Ascending aorta (tissue), 2 donors: ENCODE measurements around the gene PMP22. TPM values are rescaled to one million over a fixed set of nuclear protein-coding genes. Genes with fewer than 3 reads are reported as not detected.
"Not testable (repeated sequence)": the region's sequence is repeated elsewhere in the genome, so short reads cannot be mapped to it uniquely, and the experiment has no call there.

Experiments used
- DNase-seq, 2 donors: peaks; one replicate each; pipeline ENCODE4 v3.0.0-alpha.2; 2019; ENCODE audit warnings: low spot score in 2 of 2
- H3K27ac ChIP-seq, 2 donors: fragments of 200-600 bp; sonication (generic); one replicate each; pipeline ENCODE4 v1.5.1; 2016 to 2017; ENCODE audit warnings: mild to moderate bottlenecking in 1 of 2
- H3K27me3 ChIP-seq: fragments of 200-600 bp; sonication (generic); one replicate; pipeline ENCODE4 v1.5.1; 2017
- H3K36me3 ChIP-seq, 2 donors: fragments of 200-600 bp; sonication (generic); one replicate each; pipeline ENCODE4 v1.5.1; 2016
- H3K4me1 ChIP-seq, 2 donors: fragments of 200-600 bp; sonication (generic); one replicate each; pipeline ENCODE4 v1.5.1; 2016 to 2017; ENCODE audit warnings: mild to moderate bottlenecking in 1 of 2
- H3K4me3 ChIP-seq, 2 donors: fragments of 200-600 bp; sonication (generic); one replicate each; pipeline ENCODE4 v1.5.1; 2016 to 2017; ENCODE audit warnings: mild to moderate bottlenecking in 1 of 2
- H3K9me3 ChIP-seq, 2 donors: fragments of 200-600 bp; sonication (generic); one replicate each; pipeline ENCODE4 v1.5.1; 2016
- intact Hi-C: fragments of 100-400 bp; cut with DNase I; formaldehyde crosslinking; loops from one replicate; pipeline ENCODE4 v1.15.1; 2023
- total RNA-seq: library from RNA; depleted of rRNA; stranded (reverse); fragments of >200 nt; gene quantifications from one replicate; pipeline ENCODE4 v1.1.0, GENCODE V29; 2016
- TF ChIP-seq, protein P1 (sequence below), 3 experiments: fragments of 200-600 bp in 2 of 3; fragments of 450-650 bp in 1 of 3; sonication (generic) in 2 of 3; IDR thresholded peaks; one replicate each; pipeline ENCODE4 v1.5.1; 2016 to 2019; ENCODE audit warnings: antibody characterized with exemption in 3 of 3, mild to moderate bottlenecking in 1 of 3, moderate library complexity in 1 of 3

Gene PMP22
- total RNA-seq, 1 donor from 2014 or later, result 199 TPM

DNA sequence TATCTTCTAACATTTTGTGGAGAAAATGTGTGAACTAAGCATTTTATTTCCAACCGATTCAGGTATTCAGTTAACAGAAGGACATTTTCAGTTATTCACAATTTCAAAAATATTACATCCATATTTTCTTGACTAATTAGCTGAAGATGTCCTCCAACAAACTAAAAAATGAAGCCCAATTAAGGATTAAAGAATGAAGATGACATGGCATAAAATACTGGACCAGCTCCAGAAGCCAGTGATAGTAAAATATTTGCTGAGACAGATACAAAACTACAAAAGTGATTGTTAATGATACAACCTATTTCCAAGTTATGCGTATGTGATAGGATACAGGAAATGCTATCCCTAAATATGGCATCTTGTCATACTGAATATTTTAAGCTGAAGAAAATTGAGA is 48.6 kb downstream of the PMP22 start:
- H3K4me1 ChIP-seq, result no peaks in the 10 kb centered on the region
- H3K27ac ChIP-seq, result no peak overlapping the region
- no peak overlapping the region for H3K4me3 ChIP-seq
- no peak for DNase-seq
- TF ChIP-seq, protein P1, sequence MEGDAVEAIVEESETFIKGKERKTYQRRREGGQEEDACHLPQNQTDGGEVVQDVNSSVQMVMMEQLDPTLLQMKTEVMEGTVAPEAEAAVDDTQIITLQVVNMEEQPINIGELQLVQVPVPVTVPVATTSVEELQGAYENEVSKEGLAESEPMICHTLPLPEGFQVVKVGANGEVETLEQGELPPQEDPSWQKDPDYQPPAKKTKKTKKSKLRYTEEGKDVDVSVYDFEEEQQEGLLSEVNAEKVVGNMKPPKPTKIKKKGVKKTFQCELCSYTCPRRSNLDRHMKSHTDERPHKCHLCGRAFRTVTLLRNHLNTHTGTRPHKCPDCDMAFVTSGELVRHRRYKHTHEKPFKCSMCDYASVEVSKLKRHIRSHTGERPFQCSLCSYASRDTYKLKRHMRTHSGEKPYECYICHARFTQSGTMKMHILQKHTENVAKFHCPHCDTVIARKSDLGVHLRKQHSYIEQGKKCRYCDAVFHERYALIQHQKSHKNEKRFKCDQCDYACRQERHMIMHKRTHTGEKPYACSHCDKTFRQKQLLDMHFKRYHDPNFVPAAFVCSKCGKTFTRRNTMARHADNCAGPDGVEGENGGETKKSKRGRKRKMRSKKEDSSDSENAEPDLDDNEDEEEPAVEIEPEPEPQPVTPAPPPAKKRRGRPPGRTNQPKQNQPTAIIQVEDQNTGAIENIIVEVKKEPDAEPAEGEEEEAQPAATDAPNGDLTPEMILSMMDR (IDR thresholded peaks at IDR 0.05), result no peak
- no peaks in the 10 kb centered on the region for H3K36me3 ChIP-seq
- H3K9me3 ChIP-seq, result no peaks in the 10 kb centered on the region
- intact Hi-C loops, result no loop called here
- no peaks in the 10 kb centered on the region for H3K27me3 ChIP-seq

DNA sequence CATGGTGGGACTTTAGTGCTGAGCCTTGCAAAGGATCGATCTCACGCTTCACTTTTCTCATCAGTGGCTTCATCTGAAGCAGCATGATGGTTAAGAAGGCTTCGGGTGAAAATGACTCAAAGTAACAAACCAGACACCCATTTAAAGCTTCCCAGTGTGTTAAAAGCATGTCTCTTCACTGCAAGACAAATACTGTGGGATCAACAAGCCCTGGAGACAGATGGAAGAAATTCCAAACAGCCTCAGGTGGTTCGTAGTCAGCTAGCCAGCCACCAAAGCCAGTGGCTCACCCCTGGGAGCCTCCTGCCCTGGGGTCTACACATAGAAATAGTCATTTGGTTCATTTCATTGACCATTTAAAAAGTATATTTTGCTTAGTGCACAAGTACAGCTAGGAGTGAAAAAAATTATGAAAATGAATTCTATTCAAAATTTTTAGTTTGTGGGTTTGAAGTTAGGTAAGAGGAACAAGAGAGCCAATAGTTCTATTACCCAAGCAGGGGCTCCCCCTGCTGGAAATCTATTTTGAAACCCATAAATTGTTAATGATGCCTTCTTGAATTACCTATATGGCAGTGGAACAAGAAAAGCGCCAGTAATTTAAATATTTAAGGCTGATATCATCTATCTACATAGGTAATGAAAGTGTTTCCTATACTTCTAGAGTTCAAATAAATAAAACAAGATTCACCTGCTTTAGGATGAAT is 51.6 kb downstream of the PMP22 start:
- H3K27me3 ChIP-seq, result no peaks in the 10 kb centered on the region
- intact Hi-C loops, result no loop called here
- DNase-seq, result no peak
- no peak overlapping the region for H3K27ac ChIP-seq
- no peak overlapping the region for H3K4me3 ChIP-seq
- TF ChIP-seq, protein P1 (IDR thresholded peaks at IDR 0.05), result no peak
- no peaks in the 10 kb centered on the region for H3K9me3 ChIP-seq
- no peaks in the 10 kb centered on the region for H3K36me3 ChIP-seq
- no peaks in the 10 kb centered on the region for H3K4me1 ChIP-seq

DNA sequence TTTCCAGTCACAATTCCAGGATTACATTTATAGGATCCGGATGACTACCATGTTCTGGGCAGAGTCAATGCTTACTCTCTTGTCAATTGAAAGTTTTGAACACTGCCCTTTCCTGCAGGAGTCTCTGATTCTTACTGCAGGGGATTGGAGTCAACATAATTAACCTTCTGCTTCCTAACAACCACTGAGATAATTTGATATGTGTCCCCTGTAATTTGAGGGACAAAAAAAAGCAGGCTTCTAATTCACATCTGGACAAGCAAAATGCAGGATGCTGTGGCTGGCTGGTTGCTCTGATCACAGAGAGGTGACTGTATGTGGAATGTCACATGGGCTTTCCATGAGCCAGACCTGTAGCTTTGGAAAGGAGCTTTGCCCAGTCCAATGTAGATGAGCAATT is 54.9 kb downstream of the PMP22 start:
- Histone ChIP-seq H3K9me3 (no peaks in the 10 kb centered on the region), H3K27me3 (no peaks in the 10 kb centered on the region), H3K4me1 (no peaks in the 10 kb centered on the region), H3K27ac (no peak overlapping the region), H3K36me3 (no peaks in the 10 kb centered on the region), H3K4me3 (no peak overlapping the region)
- no peak for DNase-seq
- TF ChIP-seq, protein P1 (IDR thresholded peaks at IDR 0.05), result no peak
- intact Hi-C loops, result no loop called here

DNA sequence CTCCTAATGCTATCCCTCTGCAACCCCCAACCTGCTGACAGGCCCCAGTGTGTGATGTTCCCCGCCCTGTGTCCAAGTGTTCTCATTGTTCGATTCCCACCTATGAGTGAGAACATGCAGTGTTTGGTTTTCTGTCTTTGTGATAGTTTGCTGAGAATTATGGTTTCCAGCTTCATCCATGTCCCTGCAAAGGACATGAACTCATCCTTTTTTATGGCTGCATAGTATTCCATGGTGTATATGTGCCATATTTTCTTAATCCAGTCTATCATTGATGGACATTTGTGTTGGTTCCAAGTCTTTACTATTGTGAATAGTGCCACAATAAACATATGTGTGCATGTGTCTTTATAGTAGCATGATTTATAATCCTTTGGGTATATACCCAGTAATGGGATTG is 62.1 kb downstream of the PMP22 start:
- DNase-seq, H3K27ac ChIP-seq, H3K27me3 ChIP-seq, H3K4me1 ChIP-seq, H3K36me3 ChIP-seq, intact Hi-C loops, H3K4me3 ChIP-seq: not testable (repeated sequence)
- H3K9me3 ChIP-seq, result peaks cover 8 to 24% of the 10 kb centered on the region in 2 donors

DNA sequence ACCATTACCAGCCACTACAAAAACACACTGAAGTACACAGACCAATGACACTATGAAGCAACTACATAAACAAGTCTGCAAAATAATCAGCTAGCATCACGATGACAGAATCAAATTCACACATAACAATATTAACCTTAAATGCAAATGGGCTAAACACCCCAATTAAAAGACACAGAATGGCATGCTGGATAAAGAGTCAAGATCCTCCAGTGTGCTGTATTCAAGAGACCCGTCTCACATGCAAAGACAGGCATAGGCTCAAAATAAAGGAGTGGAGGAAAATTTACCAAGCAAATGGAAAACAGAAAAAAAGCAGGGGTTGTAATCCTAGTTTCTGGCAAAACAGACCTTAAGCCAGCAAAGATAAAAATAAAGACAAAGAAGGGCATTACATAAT is 64.6 kb downstream of the PMP22 start:
- H3K27ac ChIP-seq, intact Hi-C loops, DNase-seq: not testable (repeated sequence)

DNA sequence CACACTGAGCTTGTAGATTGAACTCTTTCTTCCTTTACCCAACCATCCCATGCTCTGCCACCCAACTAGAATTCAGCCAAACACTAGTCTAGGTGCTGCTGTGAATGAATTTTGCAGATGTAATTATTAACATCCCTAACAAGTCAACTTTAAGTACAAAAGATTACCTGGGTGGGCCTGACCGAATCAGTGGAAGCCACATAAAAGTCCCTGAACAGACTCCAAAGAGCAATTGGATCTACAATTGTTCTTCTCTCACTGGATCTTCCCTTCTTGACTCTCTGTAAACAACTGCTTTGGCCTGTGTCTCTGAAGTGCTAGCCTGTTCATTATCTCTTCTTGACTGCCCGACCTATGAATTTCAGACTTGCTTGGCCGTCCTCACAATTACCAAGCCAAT is 67.9 kb downstream of the PMP22 start:
- no peak for DNase-seq
- Histone ChIP-seq H3K36me3 (no peaks in the 10 kb centered on the region), H3K27me3 (no peaks in the 10 kb centered on the region), H3K4me1 (no peaks in the 10 kb centered on the region), H3K9me3 (peaks cover 8 to 26% of the 10 kb centered on the region in 2 donors), H3K4me3 (no peak overlapping the region), H3K27ac (no peak overlapping the region)
- intact Hi-C loops, result no loop called here
- TF ChIP-seq, protein P1 (IDR thresholded peaks at IDR 0.05), result no peak

More for the DNA sequence above, 64.6 kb downstream of the PMP22 start:
- peaks cover 8 to 26% of the 10 kb centered on the region in 2 donors for H3K9me3 ChIP-seq
- H3K27me3 ChIP-seq, H3K4me1 ChIP-seq, H3K36me3 ChIP-seq, H3K4me3 ChIP-seq: not testable (repeated sequence)

DNA sequence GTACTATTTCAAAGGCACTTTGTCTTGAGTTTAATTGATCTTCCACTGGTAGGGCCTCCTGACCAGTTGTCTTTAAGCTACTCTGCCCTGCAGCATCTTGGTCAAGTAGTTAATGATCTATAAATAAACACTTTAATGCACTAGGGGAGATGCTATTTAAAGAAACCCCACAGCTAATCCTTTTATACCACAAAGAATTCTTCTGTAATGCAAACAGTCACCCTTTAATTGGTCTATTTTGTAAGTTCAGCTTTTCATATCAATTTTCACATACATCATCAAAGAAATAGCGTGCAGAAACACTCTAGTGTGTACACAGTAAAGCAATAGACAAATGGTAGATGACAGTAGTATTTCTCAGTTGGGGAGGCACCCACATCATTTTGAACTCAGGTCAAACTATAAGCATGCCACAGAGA is 70.3 kb downstream of the PMP22 start:
- intact Hi-C loops, result no loop called here
- peaks cover 0 to 6% of the 10 kb centered on the region in 2 donors for H3K9me3 ChIP-seq

More for the DNA sequence above, 70.3 kb downstream of the PMP22 start:
- Histone ChIP-seq H3K4me1 (no peaks in the 10 kb centered on the region), H3K27ac (no peak overlapping the region), H3K27me3 (no peaks in the 10 kb centered on the region), H3K4me3 (no peak overlapping the region), H3K36me3 (no peaks in the 10 kb centered on the region)
- TF ChIP-seq, protein P1 (IDR thresholded peaks at IDR 0.05), result no peak
- DNase-seq, result no peak
